ENCODE results near the gene THRB.

The THRB gene

GRCh38 chr3:24375947-24376384 lies 118.7 kb downstream of the THRB start:
- no peak for DNase-seq (ENCODE audit: low read depth)

GRCh38 chr3:24374801-24375200 lies 119.8 kb downstream of the THRB start:
- DNase-seq (ENCODE audit: low read depth): no peak

DNA sequence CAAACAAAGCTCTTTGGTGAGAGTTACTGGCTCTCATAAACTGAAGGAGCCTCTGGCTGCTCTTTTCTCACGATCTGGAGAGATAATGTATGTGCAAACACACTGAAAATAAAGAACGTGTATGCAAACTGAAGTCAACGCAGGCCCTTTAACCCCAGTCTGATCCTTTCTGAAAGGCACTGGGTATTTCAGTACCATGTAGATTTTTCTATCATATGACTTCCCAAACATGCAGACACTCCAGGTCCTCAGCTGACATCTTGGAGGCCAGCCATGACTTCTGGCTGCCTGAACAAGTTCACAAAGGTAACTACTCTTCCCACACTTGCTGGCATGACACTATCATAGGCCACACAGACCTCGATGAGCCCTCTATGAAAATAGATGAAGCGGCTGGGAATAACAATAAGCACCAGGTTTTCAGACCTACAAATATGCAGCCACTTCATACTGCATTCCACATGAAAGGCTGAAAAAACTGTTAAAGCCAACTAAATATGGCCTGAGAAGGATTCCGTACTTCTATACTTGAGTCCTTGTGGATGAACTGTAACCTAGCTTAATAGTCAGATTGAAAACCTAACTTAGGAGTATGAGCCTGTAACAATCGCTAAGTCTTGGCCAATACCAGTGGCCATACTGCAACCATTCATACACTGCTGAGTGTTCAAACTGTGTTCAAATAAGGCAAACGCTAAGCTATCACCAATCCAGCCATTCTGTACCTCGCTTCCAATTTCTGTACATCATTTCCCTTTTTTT lies 121.3 kb downstream of the THRB start:
- DNase-seq (ENCODE audit: low read depth): no peak

DNA sequence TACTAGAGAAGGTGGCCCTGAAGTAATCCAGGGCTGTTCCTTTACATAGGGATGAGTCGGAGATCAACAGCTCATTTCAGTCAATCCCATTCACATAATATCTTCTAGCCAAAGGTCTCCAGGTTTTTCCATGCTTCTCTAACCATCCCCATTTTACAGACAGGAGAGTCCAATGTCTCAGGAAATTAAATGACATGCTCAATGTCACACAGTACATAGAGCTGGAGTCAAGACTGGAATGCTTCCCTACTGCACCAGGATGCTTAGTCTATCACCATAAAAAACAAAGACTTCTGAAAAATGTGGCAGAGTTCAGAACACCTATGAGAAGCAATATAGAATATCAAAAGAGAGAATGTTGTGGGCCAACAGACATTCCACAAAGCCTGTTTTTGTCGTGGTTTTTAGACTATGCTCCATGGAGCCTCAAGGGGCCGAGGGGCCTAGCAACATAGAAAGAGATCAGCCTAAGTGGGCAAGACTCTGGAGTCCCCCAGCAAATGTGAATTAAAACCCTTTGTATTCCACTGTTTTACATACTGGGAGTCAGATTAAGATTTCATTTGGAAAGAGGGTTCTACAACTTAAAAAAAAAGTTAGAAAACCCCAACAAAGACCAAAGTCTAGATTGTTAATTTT lies 122.0 kb downstream of the THRB start:
- DNase-seq (ENCODE audit: low read depth): no peak

DNA sequence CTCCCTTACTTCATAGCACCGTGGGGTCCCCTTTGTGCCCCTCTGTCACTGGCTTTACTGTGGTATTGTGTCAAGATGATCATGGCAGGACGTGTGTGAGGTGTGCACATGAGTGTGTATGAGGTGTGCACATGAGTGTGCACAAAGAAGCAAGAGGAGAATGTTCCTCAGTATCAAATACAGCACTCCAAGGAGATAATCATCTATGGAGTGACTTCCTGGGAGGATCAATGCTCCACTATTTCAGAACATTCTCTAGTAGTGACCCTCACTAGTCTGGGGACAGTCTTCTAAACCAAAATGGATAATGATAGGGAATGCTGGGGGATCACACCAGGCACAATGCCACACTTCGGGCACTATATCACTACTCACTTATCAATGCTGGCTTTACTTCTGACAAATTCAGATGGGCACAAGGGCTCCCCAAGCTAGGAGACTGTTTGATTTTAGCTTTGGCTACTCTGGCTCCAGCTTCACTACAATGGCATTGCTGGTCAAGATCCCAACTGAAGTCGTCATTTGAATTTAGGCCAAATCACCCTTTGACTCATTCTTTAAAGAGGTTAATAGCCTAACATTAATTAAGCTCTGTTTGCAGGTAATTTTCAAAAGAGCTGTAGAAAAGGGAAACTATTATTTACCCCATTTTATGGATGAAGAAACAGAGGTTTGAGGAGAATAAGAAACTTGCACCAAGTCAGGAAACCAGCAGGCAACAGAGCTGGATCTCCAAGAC lies 124.1 kb downstream of the THRB start:
- DNase-seq (ENCODE audit: low read depth): no peak

GRCh38 chr3:24368605-24369004 lies 126.0 kb downstream of the THRB start:
- DNase-seq (ENCODE audit: low read depth): no peak

DNA sequence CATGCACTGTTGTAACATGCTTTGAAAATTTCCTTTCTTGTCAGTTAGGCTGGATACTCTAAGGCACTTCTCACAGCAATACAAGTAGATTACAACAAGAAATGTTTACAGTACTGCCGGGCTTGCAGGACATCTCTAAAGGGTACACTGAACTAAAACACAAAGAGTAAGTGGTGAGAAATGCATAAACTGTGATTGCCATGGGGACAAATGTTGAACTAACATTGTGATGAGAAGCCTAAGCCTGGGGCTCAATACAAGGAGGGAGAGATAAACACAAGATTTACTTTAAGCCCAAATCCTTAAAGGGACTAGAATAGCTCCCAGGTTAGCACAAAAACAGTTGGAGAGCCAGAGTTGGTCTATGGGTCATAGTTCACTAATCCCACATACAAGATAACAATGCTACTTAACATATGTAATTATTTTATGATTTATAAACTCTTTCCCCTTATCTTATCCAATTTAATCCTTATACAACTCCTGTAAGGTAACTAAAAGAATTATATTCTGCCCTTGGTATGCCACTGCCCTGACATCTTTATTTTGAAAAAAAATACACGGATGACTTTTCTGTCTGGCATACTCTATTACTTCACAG lies 126.9 kb downstream of the THRB start:
- no peak for DNase-seq (ENCODE audit: low read depth)

DNA sequence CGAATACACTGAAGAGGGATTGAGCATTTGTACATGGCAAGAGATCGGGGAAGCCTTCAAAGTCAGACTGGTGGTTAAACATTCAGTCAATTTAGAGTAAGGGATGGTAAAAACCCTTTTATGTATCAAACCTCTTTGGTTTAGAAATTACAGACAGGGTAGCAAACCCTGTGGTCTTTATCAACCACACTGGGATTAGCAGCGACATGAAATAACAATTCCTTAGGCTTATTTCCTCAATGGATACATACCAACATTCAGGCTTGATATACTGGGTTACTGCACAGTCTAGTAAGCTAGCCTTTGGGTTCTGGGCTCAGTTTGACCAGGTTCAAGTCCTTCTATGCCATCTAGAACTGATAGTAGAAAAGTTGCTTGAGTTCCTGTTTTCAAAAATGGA lies 127.4 kb downstream of the THRB start:
- DNase-seq (ENCODE audit: low read depth): no peak

GRCh38 chr3:24365168-24365567 lies 129.5 kb downstream of the THRB start:
- DNase-seq (ENCODE audit: low read depth): peak; percentile 86

GRCh38 chr3:24364359-24364758 lies 130.3 kb downstream of the THRB start:
- DNase-seq (ENCODE audit: low read depth): no peak

DNA sequence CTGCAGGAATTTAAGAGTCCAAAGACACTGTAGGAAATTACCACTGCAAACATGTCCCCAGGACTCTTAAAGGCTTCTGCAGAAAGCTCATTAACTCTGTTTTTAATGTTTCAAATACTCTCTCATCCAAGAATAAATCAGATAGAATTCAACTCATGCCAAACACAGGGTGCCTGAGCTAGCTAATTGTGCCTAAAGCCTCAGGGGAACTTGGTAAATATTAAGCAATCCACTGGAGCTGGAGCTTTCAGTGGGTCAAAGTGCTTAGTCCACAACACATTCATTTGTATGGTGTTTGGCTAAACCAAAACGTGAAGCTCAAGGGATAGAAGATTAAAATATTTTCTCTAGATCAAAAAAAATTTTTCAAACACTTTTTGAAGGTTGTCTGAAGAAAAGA lies 131.4 kb downstream of the THRB start:
- no peak for DNase-seq (ENCODE audit: low read depth)

DNA sequence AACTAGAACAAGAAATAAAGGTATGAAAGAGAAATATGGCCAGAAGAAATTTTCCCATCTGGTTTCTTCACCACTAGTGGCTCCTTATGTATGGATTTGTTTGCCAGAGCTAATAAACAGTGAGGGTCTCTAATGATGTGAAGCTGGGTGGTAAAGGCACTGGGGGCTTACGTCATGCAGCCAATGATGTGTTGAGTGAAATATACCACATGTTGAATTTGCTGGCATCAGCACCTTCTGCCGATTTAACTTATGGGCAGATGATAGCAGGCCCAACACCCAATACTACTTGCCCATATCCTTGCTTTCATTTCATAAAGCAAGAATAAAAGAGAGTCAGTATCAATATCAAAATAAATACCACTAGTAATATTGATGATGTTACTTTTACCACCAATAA lies 133.0 kb downstream of the THRB start:
- DNase-seq (ENCODE audit: low read depth): no peak

DNA sequence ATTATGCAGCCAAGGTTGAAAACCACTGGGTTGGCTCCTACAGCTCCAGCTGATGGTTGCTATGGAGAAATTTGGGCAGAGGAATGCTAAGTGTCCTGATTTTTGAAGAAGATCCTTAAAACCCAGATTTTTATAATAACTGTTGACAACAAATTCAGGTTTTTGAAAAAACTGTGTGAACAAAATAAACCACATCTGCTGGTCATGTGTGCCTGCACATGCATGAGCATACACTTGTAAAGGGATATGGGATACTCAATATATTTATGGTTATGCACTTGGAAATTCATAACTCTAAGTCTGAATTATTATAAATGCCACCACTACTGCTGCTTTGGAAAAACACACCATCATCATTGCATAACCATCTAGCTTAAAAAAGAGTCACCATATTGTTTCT lies 133.7 kb downstream of the THRB start:
- DNase-seq (ENCODE audit: low read depth): no peak

- DNase-seq (ENCODE audit: low read depth): no peak
Measured at GRCh38 chr3:24359645-24360462, 134.8 kb downstream of the THRB start.

GRCh38 chr3:24359102-24359501 lies 135.5 kb downstream of the THRB start:
- no peak for DNase-seq (ENCODE audit: low read depth)

GRCh38 chr3:24357635-24358034 lies 137.0 kb downstream of the THRB start:
- no peak for DNase-seq (ENCODE audit: low read depth)

- no peak for DNase-seq (ENCODE audit: low read depth)
Measured at GRCh38 chr3:24355806-24356205, 138.8 kb downstream of the THRB start.

GRCh38 chr3:24354230-24354629 lies 140.4 kb downstream of the THRB start:
- no peak for DNase-seq (ENCODE audit: low read depth)

DNA sequence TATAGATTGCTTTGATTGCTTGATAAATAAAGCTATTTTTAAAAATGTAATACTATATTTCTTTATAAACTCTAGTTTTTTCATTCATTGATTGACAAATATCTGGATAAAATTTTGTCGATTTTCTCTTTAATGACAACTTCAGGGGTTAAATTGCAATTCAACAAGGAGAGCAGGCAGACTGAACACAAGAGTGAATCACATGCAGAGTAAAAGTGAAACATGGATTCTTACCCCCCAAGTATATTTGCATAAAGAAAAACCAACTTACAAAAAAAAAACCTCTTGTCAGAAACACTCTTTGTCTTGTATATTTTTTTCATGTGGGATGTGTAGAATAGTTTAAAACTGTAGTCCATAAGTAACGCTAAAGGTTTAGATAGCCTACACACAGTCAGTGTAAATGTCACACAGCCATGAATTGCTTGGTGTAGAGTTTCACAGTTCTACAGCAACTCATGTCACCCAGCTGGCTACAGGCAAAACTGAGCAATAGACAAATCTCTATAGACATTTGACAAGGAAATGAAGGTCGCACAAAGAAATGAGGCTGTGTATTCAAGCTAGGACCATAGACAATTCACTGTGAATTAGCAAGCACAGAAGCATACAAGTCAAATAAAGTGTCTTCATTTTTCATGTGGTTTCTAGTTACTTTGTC lies 141.6 kb downstream of the THRB start:
- no peak for DNase-seq (ENCODE audit: low read depth)

- peak; percentile 23 for DNase-seq (ENCODE audit: low read depth)
Measured at GRCh38 chr3:24351779-24352469, 142.7 kb downstream of the THRB start.

All from HS-27A (cell line).